NCI-H1436 treated with DMSO at 0.1 percent for 48 hours (cell line): ENCODE measurements around the gene PITPNM3.
"Not testable (repeated sequence)": the region's sequence is repeated elsewhere in the genome, so short reads cannot be mapped to it uniquely, and the experiment has no call there.

Experiments used
- DNase-seq: peaks from one replicate; lab custom pipeline; 2025; lab: John Stamatoyannopoulos, UW

PITPNM3 gene

DNA sequence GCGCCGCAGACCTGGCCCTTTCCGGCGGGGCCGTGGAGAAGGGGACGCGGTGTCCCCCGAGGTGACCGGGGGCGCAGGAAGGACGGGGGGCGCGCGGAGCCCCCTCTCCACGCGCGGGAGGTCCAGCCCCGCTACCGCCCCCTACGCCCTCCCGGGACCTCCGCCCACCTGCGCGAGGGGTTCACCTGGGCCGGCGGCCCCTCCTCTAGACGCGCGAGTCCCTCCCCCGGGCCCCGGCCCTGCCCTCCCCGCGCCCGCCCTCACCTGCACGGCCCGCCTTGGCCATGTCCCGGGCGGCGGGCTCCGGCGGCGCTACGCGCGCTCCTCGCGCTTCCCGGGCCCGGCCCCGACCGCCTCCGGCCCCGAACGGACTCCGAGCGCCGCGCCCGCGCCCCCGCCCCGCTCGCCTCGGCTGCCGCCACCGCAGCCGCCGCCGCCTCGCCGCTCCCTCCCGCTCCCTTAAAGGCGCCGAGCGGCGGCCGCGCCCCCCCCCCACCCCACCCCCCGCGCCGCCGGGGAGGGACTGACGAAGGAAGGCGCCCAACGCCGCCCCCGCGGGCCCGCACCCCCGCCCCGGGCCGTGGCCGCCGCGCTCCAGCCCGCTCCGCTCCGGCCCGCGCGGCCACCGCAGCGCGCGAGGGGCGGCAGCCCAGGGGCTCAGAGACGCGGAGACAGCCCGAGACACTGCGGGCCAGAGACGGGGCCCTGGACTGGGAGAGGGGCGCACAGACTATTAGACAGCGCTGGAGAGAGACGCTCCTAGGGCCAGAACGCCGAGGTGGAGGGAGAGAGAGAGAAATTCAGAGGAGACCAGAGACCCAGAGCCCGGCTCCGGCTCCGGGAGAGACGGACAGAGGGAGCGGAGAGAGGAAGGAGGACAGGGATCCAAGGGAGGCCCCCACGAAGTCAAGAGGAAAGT, at the start of gene PITPNM3:
PITPNM3 (minus strand) TSS at position 435 of the 919 bp plus-strand sequence; CDS start at position 286, 149 bp downstream.
- no peak for DNase-seq

GRCh38 chr17:6605142-6605541, 48.8 kb upstream of the PITPNM3 start:
- no peak for DNase-seq

DNA sequence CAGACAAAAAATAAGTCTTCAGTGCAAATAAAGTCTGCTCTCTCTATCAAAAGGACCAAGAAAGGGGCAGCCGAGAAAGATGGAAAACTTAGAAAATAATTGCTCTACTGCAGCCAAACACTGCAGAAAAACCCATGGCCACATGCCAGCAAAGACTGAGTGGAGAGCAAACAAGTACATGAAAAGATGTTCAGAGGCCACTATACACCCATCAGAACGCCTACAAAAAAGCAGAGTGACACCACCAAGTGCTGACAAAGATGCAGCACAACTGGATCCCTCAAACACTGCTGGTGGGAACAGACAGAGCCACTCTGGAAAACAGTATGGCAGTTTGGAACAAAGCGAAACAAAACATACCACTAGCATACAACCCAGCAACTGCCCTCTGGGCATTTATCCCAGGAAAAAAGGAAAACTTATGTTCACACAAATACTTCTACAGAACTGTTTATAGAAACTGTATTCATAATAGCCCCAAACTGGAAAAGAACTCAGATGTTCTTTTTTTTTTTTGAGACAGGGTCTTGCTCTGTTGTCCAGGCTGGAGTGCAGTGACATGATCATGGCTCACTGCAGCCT, 47.5 kb upstream of the PITPNM3 start:
- no peak for DNase-seq

DNA sequence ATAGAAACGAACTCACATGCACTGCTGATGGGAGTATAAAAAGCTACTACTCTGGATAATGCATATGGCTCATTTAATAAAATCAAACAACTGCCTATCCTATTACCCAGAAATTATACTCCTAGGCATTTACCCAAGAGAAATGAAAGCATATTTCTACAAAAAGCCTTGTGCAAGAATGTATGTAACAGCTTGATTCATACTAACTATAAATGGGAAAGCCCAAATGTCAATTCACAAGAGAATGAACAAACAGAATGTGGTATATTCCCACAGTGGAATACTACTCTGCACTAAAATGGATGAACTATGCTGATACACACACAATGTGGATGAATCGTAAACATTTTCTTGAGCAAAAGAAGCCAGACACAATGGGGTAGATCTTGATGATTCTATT, 45.8 kb upstream of the PITPNM3 start:
- DNase-seq: no peak

DNA sequence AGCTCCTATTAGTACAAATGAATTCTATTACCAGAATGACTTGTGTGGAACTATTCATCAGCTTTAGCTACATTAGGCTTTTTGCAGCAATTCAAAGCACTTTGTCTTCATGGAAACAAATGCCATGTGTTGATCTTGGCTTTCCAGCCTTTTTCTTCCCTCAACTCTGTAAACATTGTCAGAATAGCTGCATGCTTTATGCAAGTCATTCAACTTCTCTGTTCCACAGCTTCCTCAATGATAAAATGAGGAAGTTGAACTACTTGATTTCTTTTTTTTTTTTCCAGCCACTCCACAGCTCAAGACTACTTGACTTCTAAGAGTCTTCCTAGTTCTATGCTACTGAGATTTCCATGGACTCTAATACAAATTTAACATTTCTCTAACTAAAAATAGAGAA, 43.0 kb upstream of the PITPNM3 start:
- no peak for DNase-seq

DNA sequence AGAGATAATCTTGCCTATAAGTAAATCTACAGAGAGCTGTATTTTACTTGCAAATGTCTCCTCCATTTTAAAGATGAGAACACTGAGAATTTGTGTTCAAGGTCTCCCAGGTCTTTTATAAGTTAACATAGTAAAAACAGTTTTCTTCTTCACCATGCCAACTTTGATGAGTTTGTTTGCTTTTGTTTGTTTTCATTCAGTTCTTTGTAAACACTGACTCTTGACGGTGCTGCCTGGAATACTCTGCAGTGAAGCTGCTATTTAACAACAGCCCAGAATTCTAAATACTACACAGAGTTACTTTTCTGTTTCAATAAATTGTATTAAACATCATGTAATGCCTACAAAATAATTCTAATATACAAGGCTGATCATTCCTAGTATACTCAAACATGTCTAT, 41.4 kb upstream of the PITPNM3 start:
- no peak for DNase-seq

GRCh38 chr17:6596941-6597340, 40.6 kb upstream of the PITPNM3 start:
- no peak for DNase-seq

DNA sequence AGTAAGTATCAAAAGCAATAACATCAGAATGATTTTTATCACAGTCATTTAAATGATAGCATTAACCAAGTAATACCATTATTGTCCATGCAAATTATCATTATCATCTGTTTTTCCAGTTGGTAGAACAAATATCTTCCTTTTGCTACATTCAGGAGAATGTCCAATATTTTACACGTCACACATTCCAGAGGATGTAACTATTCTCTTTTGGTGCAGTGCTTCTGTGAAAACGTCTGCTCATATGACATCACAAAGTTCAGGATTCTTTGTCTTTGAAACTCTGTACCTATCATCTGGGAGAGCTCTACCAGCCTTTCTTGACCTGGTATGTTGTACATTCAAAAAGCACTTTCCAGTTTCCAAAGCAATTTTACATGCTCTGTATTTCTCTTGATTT, 40.2 kb upstream of the PITPNM3 start:
- no peak for DNase-seq

GRCh38 chr17:6596081-6596480, 39.7 kb upstream of the PITPNM3 start:
- DNase-seq: no peak

GRCh38 chr17:6593371-6593770, 37.0 kb upstream of the PITPNM3 start:
- not testable (repeated sequence) for DNase-seq

DNA sequence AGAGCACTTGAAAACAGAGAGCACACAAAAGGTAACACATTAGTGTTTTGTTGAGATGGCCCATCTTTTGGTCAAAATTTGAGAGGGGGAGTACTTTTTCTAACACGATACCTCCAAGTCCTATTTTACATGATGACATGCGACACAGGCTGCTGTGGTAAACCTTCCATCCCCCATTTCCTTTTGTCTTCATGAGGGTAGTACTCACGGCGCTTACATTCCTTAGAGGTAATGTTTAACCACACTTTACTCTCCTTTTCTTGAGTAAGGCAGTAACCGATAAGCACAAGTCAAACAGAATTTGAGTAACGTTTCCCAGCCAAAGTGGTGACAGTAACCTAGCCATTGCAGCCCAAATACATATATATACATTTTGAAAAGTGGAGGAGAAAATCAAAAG, 35.8 kb upstream of the PITPNM3 start:
- no peak for DNase-seq

- no peak for DNase-seq
Measured at GRCh38 chr17:6591599-6592158, 35.3 kb upstream of the PITPNM3 start.

DNA sequence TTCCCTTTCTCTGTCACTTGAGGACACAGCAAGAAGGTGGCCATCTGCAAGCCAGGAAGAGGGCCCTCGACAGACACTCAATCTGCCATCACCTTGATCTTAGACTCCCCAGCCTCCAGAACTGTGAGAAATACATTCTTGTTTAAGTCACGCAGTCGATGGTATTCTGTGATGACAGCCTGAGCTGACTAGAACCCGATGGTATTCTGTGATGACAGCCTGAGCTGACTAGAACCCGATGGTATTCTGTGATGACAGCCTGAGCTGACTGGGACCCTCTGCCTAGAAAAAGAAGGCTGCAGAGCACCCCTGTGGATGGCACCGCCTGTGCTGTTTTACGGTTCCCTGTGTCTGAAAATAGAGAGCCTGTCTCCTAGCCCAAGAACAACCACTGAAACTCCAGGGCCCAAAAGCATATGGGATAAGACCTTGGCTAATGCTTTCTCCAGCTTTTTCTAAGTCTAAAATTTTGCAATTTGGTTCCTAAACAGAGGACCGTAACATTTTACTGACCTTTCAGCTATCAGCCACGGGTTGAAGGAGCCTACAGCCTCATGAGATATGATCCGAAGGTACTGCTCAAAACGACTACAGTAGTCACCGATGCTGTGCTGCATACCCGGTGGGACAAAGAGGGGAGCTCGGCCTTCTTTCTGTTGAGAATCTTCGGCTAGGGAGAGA, 33.1 kb upstream of the PITPNM3 start:
- DNase-seq: no peak

GRCh38 chr17:6588165-6588564, 31.8 kb upstream of the PITPNM3 start:
- no peak for DNase-seq

- no peak for DNase-seq
Measured at GRCh38 chr17:6587310-6587709, 31.0 kb upstream of the PITPNM3 start.

DNA sequence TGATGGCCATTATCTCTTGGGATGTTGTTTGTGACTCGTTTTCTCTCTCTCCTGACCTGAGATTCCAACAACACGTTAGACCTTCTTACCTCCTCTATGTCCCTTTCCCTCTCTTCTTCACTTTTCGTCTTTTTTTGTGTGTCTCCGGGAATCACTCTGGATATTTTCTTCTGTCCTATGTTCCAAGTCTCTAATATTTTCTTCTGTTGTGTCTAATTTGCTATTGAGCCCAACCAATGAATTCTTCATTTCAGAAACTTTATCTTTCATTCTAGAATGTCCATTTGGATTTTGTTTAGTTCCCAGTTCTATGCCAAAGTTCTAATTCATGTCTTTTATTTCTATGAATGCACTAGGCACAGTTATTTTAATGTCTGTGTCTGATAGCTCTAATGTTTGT, 27.1 kb upstream of the PITPNM3 start:
- DNase-seq: no peak

- DNase-seq: no peak
Measured at GRCh38 chr17:6580625-6581024, 24.3 kb upstream of the PITPNM3 start.

GRCh38 chr17:6578491-6578890, 22.1 kb upstream of the PITPNM3 start:
- DNase-seq: no peak

- no peak for DNase-seq
Measured at GRCh38 chr17:6577686-6578263, 21.4 kb upstream of the PITPNM3 start.

- no peak for DNase-seq
Measured at GRCh38 chr17:6576038-6576785, 19.9 kb upstream of the PITPNM3 start.

DNA sequence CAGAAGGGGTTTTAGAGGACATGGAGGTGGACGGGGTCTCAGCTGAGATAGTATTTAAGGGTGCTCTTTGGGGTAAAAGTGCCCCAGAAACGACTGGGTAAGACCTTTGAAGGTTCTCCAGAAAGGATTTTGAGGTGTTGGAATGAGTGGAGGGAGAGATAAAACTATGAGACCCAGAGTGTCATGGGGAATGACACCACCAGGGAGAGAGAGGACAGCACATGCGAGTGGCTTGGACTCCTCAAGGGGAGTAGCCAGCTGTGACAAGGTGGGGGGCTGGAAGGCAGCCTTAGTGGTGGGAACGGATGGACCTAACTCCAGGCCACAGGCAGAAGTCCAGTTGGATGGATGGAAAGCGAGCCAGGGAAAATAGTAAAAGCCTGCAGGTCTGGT, 19.2 kb upstream of the PITPNM3 start:
- DNase-seq: no peak
